PFSK-1 (cell line): ENCODE data around the gene CLTA.

Source experiments
- FOXP2 ChIP-seq: optimal IDR thresholded peaks from 2 replicates; pipeline ENCODE3; 2011; ENCODE audit warnings: borderline replicate concordance, control low read depth, inconsistent platforms; ENCODE audit not compliant: insufficient read depth; ENCODE audit errors: extremely low read length, extremely low read depth
- POLR2AphosphoS5 ChIP-seq: IDR thresholded peaks from 2 replicates; pipeline ENCODE4 v1.6.1; 2012; ENCODE audit warnings: low read depth, mild to moderate bottlenecking, control low read depth, low read length, moderate library complexity
- REST ChIP-seq, 2 experiments: IDR thresholded peaks; 2 replicates each; pipeline versions ENCODE4 v1.6.1 to v1.8.0; 2011 to 2012; ENCODE audit warnings: low read depth in 2 of 2, low read length in 2 of 2, control low read depth in 1 of 2, inconsistent platforms in 1 of 2, mild to moderate bottlenecking in 1 of 2, moderate library complexity in 1 of 2; ENCODE audit not compliant: insufficient read depth in 1 of 2
- SIN3A ChIP-seq: IDR thresholded peaks from 2 replicates; pipeline ENCODE4 v1.6.1; 2012; ENCODE audit warnings: mild to moderate bottlenecking, low read length, moderate library complexity, borderline replicate concordance; ENCODE audit not compliant: insufficient read depth
- TAF1 ChIP-seq: IDR thresholded peaks from 2 replicates; pipeline ENCODE4 v1.6.1; 2012; ENCODE audit warnings: low read length, control low read depth, borderline replicate concordance; ENCODE audit not compliant: insufficient read depth

Gene CLTA

GRCh38 chr9:36153746-36154145 is 37.0 kb upstream of the CLTA start:
- TF ChIP-seq TAF1 (no peak), REST (IDR thresholded peaks at IDR 0.05; ENCODE audit: insufficient read depth in 1 of 2, low read depth in 2 of 2, low read length in 2 of 2) (no peak), FOXP2 (no peak), SIN3A (no peak), POLR2AphosphoS5 (no peak)

- no peak for TF ChIP-seq FOXP2
- no peak for TF ChIP-seq TAF1
- no peak for TF ChIP-seq POLR2AphosphoS5
- no peak for TF ChIP-seq SIN3A
- no peak for TF ChIP-seq REST (IDR thresholded peaks at IDR 0.05; ENCODE audit: insufficient read depth in 1 of 2, low read depth in 2 of 2, low read length in 2 of 2)
These were observed 36.3 kb upstream of the CLTA start for GRCh38 chr9:36154331-36154952.

DNA sequence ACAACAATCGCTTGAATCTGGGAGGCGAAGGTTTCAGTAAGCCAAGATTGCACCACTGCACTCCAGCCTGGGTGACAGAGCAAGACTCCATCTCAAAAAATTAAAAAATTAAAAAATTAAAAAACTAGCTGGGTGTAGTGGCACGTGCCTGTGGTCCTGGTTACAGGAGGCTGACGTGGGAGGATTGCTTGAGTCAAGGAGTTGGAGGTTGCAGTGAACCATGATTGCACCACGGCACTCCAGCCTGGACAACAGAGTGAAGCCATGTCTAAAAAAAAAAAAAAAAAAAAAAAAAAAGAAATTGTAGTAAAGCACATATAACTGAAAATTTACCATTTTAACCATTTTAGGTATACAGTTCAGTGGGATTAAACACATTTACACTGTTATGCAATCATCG is 34.6 kb upstream of the CLTA start:
- no peak for TF ChIP-seq FOXP2
- TF ChIP-seq SIN3A = no peak
- no peak for TF ChIP-seq TAF1
- no peak for TF ChIP-seq REST (IDR thresholded peaks at IDR 0.05; ENCODE audit: insufficient read depth in 1 of 2, low read depth in 2 of 2, low read length in 2 of 2)
- no peak for TF ChIP-seq POLR2AphosphoS5

DNA sequence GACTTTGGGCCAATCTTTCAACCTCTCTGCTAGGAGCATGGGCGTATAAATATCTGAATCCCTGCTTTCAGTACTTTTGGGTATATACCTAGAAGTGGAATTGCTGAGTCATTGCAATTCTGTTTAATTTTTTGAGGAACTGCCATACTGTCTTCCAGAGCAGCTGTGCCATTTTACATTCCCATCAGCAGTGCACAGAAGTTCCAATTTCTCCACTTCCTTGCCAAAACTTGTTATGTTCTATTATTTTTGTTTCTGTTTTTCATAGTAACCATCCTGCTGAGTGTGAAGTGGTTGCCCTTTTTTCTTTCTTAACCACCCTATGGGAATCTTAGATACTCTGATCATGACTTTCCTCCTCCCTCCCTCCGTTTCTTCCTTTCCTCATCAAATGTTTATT is 32.6 kb upstream of the CLTA start:
- TF ChIP-seq REST (IDR thresholded peaks at IDR 0.05; ENCODE audit: insufficient read depth in 1 of 2, low read depth in 2 of 2, low read length in 2 of 2) = no peak
- no peak for TF ChIP-seq FOXP2
- no peak for TF ChIP-seq SIN3A
- no peak for TF ChIP-seq POLR2AphosphoS5
- TF ChIP-seq TAF1 = no peak

DNA sequence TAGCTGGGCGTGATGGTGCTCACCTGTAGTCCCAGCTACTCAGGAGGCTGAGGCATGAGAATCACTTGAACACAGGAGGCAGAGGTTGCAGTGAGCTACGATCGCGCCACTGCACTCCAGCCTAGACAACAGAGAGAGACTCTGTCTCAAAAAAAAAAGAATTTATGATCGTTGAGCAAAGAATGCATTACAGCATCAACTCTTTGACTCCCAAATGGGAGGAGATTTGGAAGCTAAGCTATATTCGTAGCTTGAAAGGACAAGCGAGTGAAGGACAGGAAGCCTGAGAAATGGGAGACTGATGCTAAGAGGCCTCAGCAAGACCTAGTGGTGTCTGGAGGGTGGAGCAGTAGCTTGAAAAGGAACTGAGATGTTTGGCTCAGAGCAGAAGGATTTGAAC is 31.8 kb upstream of the CLTA start:
- TF ChIP-seq FOXP2 = no peak
- TF ChIP-seq SIN3A = no peak
- TF ChIP-seq POLR2AphosphoS5 = no peak
- TF ChIP-seq TAF1 = no peak
